Activated CD4-positive, alpha-beta T cell treated with anti-CD3 and anti-CD28 coated beads for 48 hours (primary cell): ENCODE results near the gene ZRSR2.

ENCODE experiments used
- DNase-seq: peaks from one replicate; pipeline ENCODE4 v3.0.0-alpha.2; 2020

The ZRSR2 gene

DNA sequence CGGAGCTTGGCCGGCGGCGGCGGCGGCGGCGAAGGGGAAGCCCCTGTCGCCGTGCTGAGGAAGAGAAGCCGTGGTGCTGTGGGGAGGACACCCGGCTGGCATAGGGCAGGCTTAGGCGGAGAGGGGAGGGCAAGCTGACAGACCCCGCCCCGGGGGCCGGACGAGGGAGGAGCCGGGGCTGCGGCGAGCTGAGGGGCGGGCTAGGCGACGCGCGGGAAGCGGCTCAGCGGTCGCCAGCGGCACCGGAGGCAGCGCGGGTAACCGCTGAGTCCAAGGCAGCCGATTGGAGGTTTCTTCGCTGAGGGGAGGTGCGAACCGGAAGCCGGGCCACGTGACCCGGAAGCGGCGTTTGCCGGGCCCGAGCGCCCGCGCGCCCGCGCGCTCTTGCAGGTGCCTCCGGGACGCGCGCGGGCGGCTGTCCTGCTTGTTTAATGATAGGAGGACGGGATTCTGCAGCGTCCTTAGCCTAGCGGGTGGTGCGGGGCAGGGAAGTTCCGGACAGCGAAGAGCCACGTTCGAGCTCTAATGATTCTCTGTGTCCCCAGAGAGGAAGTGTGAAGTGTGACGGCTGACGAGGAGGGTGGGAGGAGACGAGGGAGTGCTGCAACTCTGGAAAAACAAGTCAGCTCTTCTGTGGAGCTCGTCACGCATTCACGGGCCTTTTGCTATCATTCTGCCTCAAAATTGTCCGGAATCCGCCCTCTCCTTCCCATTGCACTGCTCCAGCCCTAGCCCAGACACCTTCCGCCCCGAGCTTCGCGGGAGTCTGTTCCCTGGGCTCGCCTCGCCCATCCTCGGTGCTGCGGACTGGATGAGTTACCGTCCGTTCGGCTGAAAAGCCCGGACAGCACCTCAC, 64.7 kb downstream of the ZRSR2 start, which contains the start of gene AP1S2:
Gene AP1S2 (minus strand): TSS at position 102 of the 856 bp plus-strand sequence. CDS start 2,289 bp downstream, outside the sequence.
- DNase-seq = peak; percentile 91

DNA sequence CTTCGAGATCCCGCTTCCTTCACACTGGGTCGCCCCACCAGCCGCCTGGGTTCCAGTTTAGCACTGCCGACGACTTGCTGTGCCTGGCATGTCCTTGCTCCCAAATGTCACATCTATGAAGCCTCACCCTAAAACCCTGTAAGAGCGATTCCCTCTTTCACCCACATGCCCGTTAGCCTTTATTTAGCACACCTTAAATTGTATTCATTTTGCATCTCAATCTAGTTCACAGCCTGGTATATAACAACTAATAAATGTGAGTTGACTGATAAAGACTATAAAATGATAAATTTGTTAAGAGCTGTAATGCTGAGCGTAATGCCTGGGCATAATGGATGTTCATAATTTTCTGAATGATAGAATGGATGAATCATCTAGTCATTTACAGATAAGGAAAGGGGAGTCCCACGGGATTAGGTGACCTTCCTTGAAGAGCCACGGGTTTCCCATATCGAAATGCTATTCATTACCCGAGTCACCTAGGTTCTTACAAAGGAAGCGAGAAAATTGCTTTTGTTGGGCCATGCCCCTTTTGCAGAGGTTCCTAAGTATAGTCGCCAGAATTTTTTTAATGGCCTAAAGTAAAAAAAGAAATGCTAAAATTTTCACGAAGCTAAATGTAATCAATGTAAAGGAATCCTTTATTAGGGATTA, 65.4 kb downstream of the ZRSR2 start:
- no peak for DNase-seq

DNA sequence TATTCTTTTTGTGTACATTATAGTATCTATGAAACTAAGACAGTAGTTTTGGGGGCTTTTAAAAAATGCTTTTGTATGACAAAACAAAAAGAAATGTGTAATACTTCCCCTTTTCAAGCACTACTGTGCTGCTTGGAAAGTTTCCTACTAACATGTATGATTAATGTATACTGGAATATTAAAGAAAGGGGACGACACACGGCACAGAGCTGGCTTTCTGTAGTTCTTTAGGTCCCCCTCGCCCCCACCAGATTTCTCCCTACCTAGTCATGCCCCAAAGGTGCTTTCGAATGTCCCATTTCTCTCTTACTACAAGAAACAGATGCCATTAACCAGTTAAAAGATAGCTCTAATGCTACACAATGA, 65.9 kb downstream of the ZRSR2 start:
- DNase-seq = no peak

DNA sequence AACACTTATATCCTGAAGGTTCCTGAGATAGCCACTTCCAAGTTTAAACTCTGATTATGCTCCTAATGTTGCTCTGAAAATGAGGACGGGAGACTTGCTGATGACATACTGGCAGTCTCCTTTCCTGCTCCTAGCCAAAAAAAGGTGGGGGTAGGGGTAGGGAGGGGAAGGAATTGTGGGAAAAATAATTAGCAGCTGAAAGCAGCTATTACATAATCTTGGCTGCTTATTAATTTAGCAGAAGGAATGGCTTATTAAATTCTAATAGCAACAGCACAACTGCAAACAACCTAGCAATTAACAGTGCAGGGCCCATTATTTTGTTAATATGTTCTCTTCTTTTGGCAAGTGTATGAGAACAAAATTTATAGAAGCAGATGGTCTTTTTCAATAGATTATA, 66.4 kb downstream of the ZRSR2 start:
- DNase-seq = no peak

DNA sequence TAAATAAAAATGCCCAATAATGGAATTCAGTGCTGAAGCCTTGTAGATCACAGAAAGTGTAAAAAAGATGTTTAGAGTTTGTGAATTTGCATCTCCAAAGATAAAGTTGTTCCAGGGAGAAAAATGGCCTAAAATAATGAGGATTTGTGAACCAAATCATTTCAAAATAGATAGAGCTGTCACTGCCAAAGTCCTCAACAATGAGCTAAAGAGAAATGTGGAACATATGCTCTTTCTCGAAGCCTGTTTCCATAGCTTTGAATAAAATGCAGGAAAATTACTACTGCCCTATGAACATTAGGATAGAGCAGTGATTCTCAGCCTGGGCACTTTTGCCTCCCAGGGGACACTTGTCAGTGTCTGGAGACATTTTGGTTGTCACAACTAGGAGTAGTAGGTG, 67.8 kb downstream of the ZRSR2 start:
- DNase-seq = no peak

DNA sequence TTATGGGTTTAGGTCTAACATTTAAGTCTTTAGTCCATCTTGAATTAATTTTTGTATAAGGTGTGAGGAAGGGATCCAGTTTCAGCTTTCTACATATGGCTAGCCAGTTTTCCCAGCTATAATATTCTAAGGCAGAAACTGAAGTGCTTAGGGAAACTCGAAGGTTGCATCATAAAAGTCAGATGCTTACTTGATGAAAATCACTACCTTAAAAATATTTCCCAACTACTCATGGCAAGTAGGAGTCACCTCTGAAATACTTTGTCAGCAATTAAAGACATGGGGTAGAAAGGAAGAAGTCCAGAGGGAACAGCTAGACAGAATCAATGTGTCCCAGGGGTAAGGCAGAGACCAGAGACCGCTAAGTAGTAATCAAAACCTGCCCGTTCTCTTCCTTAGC, 70.6 kb downstream of the ZRSR2 start:
- DNase-seq = no peak

DNA sequence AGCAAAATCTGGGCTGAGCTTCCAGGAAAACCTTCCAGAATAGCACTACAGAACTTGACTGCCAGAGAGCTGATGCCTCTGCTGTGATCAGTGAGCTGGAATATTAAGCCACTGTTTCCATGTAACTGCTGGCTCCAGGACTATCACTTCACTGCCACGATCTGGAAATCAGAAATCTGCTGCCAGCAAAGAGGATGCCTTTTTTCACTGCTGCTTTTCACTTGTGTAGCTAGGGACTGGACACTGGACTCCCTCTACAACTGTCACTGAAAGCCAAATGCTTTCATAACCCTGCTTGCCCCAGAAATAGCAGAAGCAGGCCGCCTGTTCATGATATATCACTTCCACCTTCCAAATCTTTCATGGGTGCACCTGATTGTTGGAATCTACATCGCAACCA, 73.7 kb downstream of the ZRSR2 start:
- no peak for DNase-seq

DNA sequence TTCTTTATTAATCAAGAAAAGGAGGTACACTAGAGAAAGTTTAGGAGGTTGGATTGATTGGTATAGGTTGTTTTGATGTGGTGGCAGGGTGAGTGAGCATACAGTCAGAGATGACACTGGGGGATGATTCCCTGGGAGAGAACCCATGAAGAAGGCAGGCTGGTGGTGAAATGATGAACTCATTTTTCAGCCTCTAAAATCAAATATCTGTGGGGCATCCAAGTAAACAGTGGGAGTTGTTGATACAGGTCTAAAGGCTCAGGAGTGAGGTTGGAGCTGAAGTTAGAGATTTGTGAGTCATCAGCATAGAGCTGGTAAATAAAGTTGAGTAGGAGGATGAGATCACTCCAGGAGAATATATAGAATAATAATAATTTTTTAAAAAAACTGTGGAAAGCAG, 74.3 kb downstream of the ZRSR2 start:
- DNase-seq = no peak

DNA sequence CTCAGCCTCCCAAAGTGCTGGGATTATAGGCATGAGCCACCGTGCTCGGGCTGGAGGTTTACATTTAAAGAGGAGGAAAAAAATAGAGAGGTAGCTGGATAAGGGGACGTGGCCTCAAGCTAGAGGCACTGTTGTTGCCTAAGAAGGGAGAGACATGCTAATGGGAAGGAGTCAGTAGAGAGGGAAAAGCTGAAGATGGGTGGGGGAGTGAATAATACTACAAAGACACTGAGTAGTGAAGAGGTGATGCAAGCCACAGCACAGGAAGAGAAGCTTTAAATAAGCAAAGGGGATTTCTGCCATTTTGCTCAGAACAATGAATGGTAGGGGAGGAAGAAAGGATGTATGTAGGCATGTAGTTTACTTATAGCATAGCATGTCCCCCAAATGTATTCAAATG, 75.9 kb downstream of the ZRSR2 start:
- DNase-seq = no peak

DNA sequence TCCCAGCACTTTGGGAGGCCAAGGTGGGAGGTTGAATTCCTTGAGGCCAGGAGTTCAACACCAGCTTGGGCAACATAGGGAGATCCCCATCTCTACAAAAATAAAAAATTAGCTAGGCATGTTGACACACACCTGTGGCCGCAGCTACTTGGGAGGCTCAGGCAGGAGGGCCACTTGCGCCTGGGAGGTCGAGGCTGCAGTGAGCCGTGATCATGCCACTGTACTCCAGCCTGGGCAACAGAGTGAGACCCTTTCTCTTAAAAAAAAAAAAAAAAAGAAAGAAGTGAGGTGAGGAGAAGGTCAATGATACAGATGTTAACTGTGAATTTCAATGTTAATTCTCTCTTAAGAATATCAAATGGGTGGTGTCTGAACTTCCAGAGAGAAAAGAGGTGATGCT, 79.4 kb downstream of the ZRSR2 start:
- DNase-seq = no peak

DNA sequence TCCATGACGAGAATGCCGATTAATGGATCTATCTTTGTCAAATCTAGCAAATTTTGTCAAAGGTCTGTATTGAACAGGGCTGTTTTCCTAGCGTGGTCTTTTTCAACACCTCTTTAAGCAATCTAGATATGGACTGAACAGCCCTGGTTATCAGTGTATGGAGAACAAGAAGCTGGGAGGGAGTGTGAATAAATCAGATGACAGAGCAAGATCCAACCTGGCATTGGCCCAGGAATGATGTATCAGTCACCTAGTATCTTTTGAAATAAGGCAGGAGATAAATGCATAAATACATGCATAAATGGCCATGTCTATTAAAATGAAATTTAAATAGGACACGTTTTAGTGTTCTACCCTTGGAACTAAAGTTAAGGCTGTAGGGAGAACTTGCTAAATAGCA, 80.0 kb downstream of the ZRSR2 start:
- no peak for DNase-seq
